Measurements from ENCODE around the gene RRP1B.
"Not testable (repeated sequence)": the region's sequence is repeated elsewhere in the genome, so short reads cannot be mapped to it uniquely, and the experiment has no call there.

Gene RRP1B

DNA sequence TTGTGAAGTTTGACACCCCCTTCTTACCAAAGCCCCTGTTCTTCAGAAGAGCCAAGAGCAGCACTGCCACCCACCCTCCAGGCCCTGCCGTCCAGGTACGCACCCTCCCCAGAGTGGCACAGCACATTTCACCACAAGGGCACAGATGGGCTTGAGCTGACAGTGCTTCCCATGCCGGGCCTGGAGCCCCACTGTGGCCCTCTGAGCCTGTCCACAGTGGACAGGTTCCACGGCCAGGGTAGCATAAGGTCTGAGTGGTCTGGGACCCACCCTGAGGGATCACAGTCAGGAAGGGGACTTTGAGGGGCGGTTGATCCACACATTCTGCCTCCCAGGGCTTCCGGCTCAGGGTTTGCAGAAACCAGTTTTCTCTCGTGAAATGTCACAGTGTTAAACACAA, 31.0 kb downstream of the RRP1B start:
- Histone ChIP-seq H3K4me1 (ENCODE audit: control insufficient read depth, insufficient read depth, low read length, poor library complexity, severe bottlenecking) (no peaks in the 10 kb centered on the region), H3K36me3 (ENCODE audit: control insufficient read depth, insufficient read depth, low read length) (peaks cover 99% of the 10 kb centered on the region), H3K27ac (ENCODE audit: low read depth, low read length, severe bottlenecking) (no peak overlapping the region), H3K9me3 (ENCODE audit: control insufficient read depth, low read length) (no peaks in the 10 kb centered on the region), H3K4me3 (ENCODE audit: extremely low read depth, insufficient read depth, low read length, poor library complexity, severe bottlenecking) (no peak overlapping the region)
- 95 to 96% methylated on average over 7 of the region's 7 CpGs for WGBS, 2 experiments (ENCODE audit: insufficient coverage in 2 of 2)

DNA sequence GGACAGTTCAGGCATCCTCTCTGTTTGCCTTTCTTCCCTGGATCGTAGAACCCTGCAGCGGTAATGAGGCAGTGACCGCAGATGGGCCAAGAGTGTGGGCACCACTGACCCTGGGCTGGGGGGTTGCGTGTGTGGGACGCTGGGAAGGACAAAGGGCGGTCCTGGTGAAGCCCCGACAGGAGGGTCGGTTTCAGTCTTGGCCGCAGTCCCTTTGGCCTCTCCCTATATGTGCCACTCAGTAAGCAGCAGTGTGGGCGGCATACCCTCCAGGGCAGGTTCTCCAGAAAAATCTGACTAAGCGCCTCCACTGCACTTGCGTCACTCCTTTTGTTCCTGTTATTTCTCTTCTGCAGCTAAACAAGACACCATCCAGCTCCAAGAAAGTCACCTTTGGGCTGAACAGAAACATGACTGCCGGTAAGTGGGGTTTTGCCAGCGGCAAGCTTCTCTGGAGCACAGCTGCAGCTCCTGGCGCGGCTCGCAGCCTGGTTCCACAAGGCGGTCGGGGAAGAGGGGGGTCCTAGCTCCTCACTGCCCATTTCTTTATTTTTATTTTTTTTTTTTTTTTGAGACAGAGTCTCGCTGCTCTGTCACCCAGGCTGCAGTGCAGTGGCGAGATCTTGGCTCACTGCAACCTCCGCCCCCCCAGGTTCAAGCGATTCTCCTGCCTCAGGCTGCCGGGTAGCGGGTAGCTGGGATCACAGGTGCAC, 31.9 kb downstream of the RRP1B start:
- Histone ChIP-seq H3K4me1 (ENCODE audit: control insufficient read depth, insufficient read depth, low read length, poor library complexity, severe bottlenecking) (no peaks in the 10 kb centered on the region), H3K9me3 (ENCODE audit: control insufficient read depth, low read length) (no peaks in the 10 kb centered on the region), H3K4me3 (ENCODE audit: extremely low read depth, insufficient read depth, low read length, poor library complexity, severe bottlenecking) (no peak overlapping the region), H3K36me3 (ENCODE audit: control insufficient read depth, insufficient read depth, low read length) (peaks cover 99% of the 10 kb centered on the region), H3K27ac (ENCODE audit: low read depth, low read length, severe bottlenecking) (no peak overlapping the region)
- 97 to 99% methylated on average over 19 to 23 of the region's 25 CpGs for WGBS, 2 experiments (ENCODE audit: insufficient coverage in 2 of 2)

DNA sequence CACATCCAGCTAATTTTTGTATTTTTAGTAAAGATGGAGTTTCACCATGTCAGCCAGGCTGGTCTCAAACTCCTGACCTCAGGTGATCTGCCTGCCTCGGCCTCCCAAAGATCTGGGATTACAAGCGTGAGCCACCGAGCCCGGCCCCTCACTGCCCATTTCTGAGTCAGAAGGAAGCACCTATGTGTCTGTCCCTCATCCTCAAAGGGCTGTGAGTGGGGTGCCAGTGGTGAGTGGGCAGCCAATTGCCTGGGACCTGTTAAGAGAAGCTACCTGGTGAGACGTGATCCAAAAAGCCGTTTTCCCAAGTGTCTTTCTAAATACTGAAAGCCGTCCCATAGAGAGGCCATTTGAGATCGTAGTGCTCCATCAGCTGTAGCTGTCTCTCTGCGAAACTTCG, 32.4 kb downstream of the RRP1B start:
- WGBS, 2 experiments (ENCODE audit: insufficient coverage in 2 of 2): 96% methylated on average over 7 to 10 of the region's 10 CpGs
- H3K9me3 ChIP-seq (ENCODE audit: control insufficient read depth, low read length): no peaks in the 10 kb centered on the region
- no peak overlapping the region for H3K27ac ChIP-seq (ENCODE audit: low read depth, low read length, severe bottlenecking)
- no peaks in the 10 kb centered on the region for H3K4me1 ChIP-seq (ENCODE audit: control insufficient read depth, insufficient read depth, low read length, poor library complexity, severe bottlenecking)
- H3K36me3 ChIP-seq (ENCODE audit: control insufficient read depth, insufficient read depth, low read length): peaks cover 99% of the 10 kb centered on the region
- no peak overlapping the region for H3K4me3 ChIP-seq (ENCODE audit: extremely low read depth, insufficient read depth, low read length, poor library complexity, severe bottlenecking)

DNA sequence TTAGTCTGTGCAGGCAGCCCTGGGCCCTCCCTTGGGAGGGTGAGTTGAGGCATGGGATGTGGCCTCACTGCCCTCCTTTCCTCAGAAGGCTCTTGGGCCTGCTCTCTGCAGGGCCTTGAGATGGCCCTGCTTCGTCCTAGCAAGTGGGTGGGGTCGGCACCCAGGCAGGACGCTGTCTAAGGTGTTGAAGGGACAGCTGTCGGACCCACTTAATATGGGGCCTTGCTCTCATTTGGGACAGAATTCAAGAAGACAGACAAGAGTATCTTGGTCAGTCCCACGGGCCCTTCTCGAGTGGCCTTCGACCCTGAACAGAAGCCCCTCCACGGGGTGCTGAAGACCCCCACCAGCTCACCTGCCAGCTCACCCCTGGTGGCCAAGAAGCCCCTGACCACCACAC, 33.6 kb downstream of the RRP1B start:
- H3K36me3 ChIP-seq (ENCODE audit: control insufficient read depth, insufficient read depth, low read length): peaks cover 90% of the 10 kb centered on the region
- no peaks in the 10 kb centered on the region for H3K9me3 ChIP-seq (ENCODE audit: control insufficient read depth, low read length)
- H3K4me1 ChIP-seq (ENCODE audit: control insufficient read depth, insufficient read depth, low read length, poor library complexity, severe bottlenecking): no peaks in the 10 kb centered on the region
- no peak overlapping the region for H3K4me3 ChIP-seq (ENCODE audit: extremely low read depth, insufficient read depth, low read length, poor library complexity, severe bottlenecking)
- no peak overlapping the region for H3K27ac ChIP-seq (ENCODE audit: low read depth, low read length, severe bottlenecking)
- 94 to 97% methylated on average over 8 of the region's 8 CpGs for WGBS, 2 experiments (ENCODE audit: insufficient coverage in 2 of 2)

DNA sequence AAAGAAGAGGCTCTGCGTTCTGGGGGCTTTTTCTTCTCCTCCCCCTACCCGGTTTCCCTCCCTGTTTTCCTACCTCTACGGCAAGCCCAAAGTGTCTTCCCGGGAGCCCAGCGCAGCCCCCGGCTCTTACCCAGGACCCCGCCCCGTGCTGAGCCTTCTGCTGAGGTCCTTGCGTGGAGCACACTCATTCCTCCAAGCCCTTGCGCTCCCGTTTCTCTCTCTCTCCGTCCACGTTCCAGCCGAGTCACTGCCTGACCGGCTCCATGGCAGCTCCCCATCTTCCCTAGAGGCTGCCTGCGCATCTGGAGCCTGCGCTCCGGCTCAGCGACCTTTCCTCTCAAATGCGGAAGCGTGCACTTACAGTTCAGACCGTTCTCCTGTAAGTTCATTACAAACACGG, 34.6 kb downstream of the RRP1B start:
- Histone ChIP-seq H3K9me3 (ENCODE audit: control insufficient read depth, low read length) (no peaks in the 10 kb centered on the region), H3K4me3 (ENCODE audit: extremely low read depth, insufficient read depth, low read length, poor library complexity, severe bottlenecking) (no peak overlapping the region), H3K27ac (ENCODE audit: low read depth, low read length, severe bottlenecking) (no peak overlapping the region), H3K4me1 (ENCODE audit: control insufficient read depth, insufficient read depth, low read length, poor library complexity, severe bottlenecking) (no peaks in the 10 kb centered on the region), H3K36me3 (ENCODE audit: control insufficient read depth, insufficient read depth, low read length) (peaks cover 80% of the 10 kb centered on the region)
- WGBS, 2 experiments (ENCODE audit: insufficient coverage in 2 of 2): 94 to 95% methylated on average over 16 to 22 of the region's 23 CpGs

DNA sequence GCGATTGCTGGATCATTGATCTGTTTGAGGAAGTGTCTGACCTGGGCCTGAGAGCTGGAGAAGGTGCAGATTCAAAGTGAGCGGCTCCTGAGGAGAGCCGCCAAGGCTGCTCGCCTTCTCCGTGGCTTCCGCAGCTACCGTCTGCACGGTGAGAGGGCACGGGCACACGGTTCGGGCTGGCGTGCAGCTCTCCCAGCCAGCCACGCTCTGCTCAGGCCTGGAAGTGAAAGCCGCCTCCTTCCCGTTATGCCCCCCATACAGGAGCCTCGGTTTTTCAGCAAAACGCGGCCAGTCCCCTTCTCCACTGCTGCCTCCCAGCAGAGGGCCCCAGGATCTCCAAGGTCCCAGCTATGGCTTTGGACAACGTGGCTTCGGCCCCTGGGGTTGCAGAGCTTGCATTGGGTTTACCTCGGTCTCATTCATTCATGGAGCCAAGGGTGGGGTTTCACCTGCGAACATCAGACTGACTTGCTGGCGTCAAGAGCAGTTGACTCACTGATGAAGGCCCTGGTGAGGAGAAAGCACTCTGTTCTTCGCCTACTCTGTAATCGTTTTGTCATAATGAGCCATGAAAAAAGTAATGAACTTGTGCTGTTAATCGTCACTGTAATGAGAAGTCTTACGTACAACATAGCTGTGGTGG, 35.2 kb downstream of the RRP1B start:
- no peaks in the 10 kb centered on the region for H3K4me1 ChIP-seq (ENCODE audit: control insufficient read depth, insufficient read depth, low read length, poor library complexity, severe bottlenecking)
- H3K27ac ChIP-seq (ENCODE audit: low read depth, low read length, severe bottlenecking): no peak overlapping the region
- H3K4me3 ChIP-seq (ENCODE audit: extremely low read depth, insufficient read depth, low read length, poor library complexity, severe bottlenecking): no peak overlapping the region
- H3K9me3 ChIP-seq (ENCODE audit: control insufficient read depth, low read length): no peaks in the 10 kb centered on the region
- WGBS, 2 experiments (ENCODE audit: insufficient coverage in 2 of 2): 96 to 97% methylated on average over 26 of the region's 27 CpGs
- peaks cover 74% of the 10 kb centered on the region for H3K36me3 ChIP-seq (ENCODE audit: control insufficient read depth, insufficient read depth, low read length)

DNA sequence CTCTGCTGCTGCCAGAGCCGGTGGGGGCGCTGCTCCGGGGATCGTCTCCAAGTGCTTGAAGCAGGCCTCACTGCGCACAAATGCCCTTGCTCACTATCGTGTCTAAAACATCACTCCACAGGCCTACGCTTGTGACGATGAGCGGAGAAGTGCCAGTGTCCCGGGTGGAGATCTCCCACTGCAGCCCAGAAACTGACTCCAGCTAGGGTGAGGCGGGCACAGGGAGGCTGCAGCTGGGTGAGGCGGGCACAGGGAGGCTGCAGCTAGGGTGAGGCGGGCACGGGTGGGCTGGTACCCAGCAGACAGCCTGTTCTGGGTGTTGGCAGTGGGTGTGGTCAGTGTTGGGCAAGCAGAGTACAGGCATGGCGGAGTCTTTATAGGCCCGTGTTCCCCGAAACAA, 36.9 kb downstream of the RRP1B start:
- Histone ChIP-seq H3K27ac (ENCODE audit: low read depth, low read length, severe bottlenecking) (no peak overlapping the region), H3K4me3 (ENCODE audit: extremely low read depth, insufficient read depth, low read length, poor library complexity, severe bottlenecking) (no peak overlapping the region), H3K36me3 (ENCODE audit: control insufficient read depth, insufficient read depth, low read length) (peaks cover 59% of the 10 kb centered on the region), H3K4me1 (ENCODE audit: control insufficient read depth, insufficient read depth, low read length, poor library complexity, severe bottlenecking) (no peaks in the 10 kb centered on the region), H3K9me3 (ENCODE audit: control insufficient read depth, low read length) (no peaks in the 10 kb centered on the region)
- WGBS, 2 experiments (ENCODE audit: insufficient coverage in 2 of 2): 94 to 98% methylated on average over 7 to 14 of the region's 17 CpGs

DNA sequence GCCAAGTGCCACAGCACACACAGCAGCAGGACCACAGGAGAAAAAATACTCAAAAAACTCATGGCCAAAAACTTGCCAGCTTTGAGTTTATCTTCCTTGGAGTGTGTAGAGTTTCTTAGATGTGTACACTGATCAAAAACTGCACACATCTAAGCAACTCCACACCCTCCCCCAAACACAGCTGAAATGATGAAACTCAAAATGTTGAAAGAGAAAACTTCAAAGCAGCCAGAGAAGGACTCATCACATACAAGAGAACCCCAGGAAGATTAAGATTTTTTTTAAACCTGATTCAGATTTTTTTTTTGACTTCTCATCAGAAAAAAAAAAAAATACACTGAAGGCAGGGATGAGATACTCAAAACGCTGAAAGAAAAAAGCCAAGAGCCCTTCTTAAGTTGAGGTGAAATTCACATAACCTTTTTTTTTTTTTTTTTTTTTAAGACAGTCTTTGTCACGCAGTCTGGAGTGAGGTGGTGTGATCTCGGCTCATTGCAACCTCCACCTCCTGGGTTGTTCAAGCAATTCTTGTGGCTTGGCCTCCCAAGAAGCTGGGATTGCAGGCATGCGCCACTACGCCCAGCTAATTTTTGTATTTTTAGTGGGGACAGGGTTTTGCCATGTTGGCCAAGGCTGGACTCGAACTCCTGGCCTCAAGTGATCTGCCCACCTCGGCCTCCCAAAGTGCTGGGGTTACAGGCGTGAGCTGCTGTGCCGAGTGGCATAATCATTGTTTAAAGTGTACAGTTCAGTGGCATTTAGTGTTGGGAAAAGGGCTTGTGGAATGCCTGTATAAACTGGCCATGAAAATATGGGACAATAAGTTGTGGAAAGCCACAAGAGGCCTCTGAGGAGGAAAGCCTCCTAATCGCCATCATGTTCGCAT, 38.6 kb downstream of the RRP1B start:
- WGBS, 2 experiments (ENCODE audit: insufficient coverage in 2 of 2): 76 to 85% methylated on average over 5 to 8 of the region's 11 CpGs
- no peak overlapping the region for H3K4me3 ChIP-seq (ENCODE audit: extremely low read depth, insufficient read depth, low read length, poor library complexity, severe bottlenecking)
- peaks cover under 1% of the 10 kb centered on the region for H3K4me1 ChIP-seq (ENCODE audit: control insufficient read depth, insufficient read depth, low read length, poor library complexity, severe bottlenecking)
- H3K9me3 ChIP-seq (ENCODE audit: control insufficient read depth, low read length): no peaks in the 10 kb centered on the region
- H3K36me3 ChIP-seq (ENCODE audit: control insufficient read depth, insufficient read depth, low read length): peaks cover 41% of the 10 kb centered on the region
- H3K27ac ChIP-seq (ENCODE audit: low read depth, low read length, severe bottlenecking): no peak overlapping the region

DNA sequence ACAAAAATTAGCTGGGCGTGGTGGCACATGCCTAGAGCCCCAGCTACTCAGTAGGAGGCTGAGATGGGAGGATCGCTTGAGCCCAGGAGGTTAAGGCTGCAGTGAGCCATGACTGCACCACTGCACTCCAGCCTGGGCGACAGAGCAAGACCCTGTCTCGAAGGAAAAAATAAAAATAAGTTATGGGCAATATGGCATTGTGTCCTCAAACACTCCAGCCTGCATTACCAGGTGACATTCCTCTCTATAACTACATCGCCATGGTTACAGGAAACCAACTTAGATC, 40.1 kb downstream of the RRP1B start:
- not testable (repeated sequence) for H3K27ac ChIP-seq (ENCODE audit: low read depth, low read length, severe bottlenecking); H3K9me3 ChIP-seq (ENCODE audit: control insufficient read depth, low read length); H3K4me1 ChIP-seq (ENCODE audit: control insufficient read depth, insufficient read depth, low read length, poor library complexity, severe bottlenecking); H3K4me3 ChIP-seq (ENCODE audit: extremely low read depth, insufficient read depth, low read length, poor library complexity, severe bottlenecking)
- 50 to 63% methylated on average over 2 to 3 of the region's 5 CpGs for WGBS, 2 experiments (ENCODE audit: insufficient coverage in 2 of 2)
- H3K36me3 ChIP-seq (ENCODE audit: control insufficient read depth, insufficient read depth, low read length): peaks cover 27% of the 10 kb centered on the region

DNA sequence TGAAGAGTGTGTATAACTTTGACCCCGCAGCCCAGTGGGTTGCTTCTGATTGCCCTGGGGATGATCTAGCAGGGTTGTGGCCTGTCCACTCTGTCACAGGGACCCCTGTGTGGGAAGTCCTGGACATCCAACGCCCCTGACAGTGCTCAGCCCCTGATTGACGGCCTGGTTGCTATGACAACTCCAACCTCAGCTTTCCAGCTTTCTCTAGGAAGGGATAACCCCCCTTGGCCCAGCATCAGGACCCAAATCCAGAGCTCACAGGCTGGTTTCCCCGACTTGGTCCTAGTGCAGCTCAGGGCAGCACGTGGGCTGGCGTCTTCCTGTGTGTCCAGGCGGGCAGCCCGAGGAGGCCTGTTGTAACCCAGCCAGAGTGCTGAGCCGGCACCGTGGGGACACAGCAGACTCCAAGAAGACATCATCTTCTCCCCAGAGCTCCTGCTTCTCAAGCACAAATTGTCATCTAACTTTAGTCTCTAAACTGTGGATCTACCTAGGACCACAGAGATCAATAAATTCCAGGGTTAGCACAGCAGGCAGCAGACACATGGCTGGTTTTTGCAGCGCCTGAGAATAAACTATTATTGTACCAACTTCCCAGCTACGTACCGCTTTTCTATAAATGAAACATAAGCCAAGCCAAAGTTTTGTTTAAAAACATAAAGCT, 40.7 kb downstream of the RRP1B start:
- H3K4me1 ChIP-seq (ENCODE audit: control insufficient read depth, insufficient read depth, low read length, poor library complexity, severe bottlenecking): peaks cover 3% of the 10 kb centered on the region
- peaks cover 20% of the 10 kb centered on the region for H3K36me3 ChIP-seq (ENCODE audit: control insufficient read depth, insufficient read depth, low read length)
- peak overlapping the region; percentile 16 for H3K27ac ChIP-seq (ENCODE audit: low read depth, low read length, severe bottlenecking)
- 80 to 89% methylated on average over 11 to 13 of the region's 13 CpGs for WGBS, 2 experiments (ENCODE audit: insufficient coverage in 2 of 2)
- H3K9me3 ChIP-seq (ENCODE audit: control insufficient read depth, low read length): no peaks in the 10 kb centered on the region
- no peak overlapping the region for H3K4me3 ChIP-seq (ENCODE audit: extremely low read depth, insufficient read depth, low read length, poor library complexity, severe bottlenecking)
